KMS-11 (cell line): ENCODE data around the gene MYOZ3.

Experiments used
- H2AFZ ChIP-seq: fragments of 200-600 bp; sonication (generic); 2 replicates; pipeline ENCODE4 v1.6.1; 2016; ENCODE audit warnings: antibody characterized with exemption, mixed run types, low read depth
- H3K27ac ChIP-seq: fragments of 200-600 bp; sonication (generic); 2 replicates; pipeline ENCODE4 v1.6.1; 2016; ENCODE audit warnings: mild to moderate bottlenecking, mixed run types
- H3K27me3 ChIP-seq: fragments of 200-600 bp; sonication (generic); 2 replicates; pipeline ENCODE4 v1.6.1; 2017; ENCODE audit warnings: mild to moderate bottlenecking, low read depth, mixed run types, moderate library complexity; ENCODE audit not compliant: insufficient read depth
- H3K36me3 ChIP-seq: fragments of 200-600 bp; sonication (generic); 2 replicates; pipeline ENCODE4 v1.6.1; 2017; ENCODE audit warnings: mild to moderate bottlenecking, mixed run types; ENCODE audit not compliant: insufficient read depth
- H3K4me1 ChIP-seq: fragments of 200-600 bp; sonication (generic); 2 replicates; pipeline ENCODE4 v1.6.1; 2016; ENCODE audit warnings: mild to moderate bottlenecking, low read depth, mixed run types; ENCODE audit not compliant: poor library complexity, severe bottlenecking
- H3K4me2 ChIP-seq: fragments of 200-600 bp; sonication (generic); 2 replicates; pipeline ENCODE4 v1.7.0; 2016; ENCODE audit warnings: mild to moderate bottlenecking, mixed run types
- H3K4me3 ChIP-seq: fragments of 200-600 bp; sonication (generic); IDR thresholded peaks from 2 replicates; pipeline ENCODE4 v1.6.1; 2017; ENCODE audit warnings: low read depth, low read length, mixed read lengths; ENCODE audit not compliant: insufficient read depth
- H3K79me2 ChIP-seq: fragments of 200-600 bp; sonication (generic); 2 replicates; pipeline ENCODE4 v1.6.1; 2016; ENCODE audit warnings: low read depth, mixed run types; ENCODE audit not compliant: insufficient read depth
- H3K9ac ChIP-seq: fragments of 200-600 bp; sonication (generic); 2 replicates; pipeline ENCODE4 v1.6.1; 2016; ENCODE audit warnings: mild to moderate bottlenecking, mixed run types
- H4K20me1 ChIP-seq: fragments of 200-600 bp; sonication (generic); 2 replicates; pipeline ENCODE4 v1.6.1; 2016; ENCODE audit warnings: mild to moderate bottlenecking, mixed run types; ENCODE audit not compliant: insufficient read depth
- TF ChIP-seq, protein P1 (sequence below): fragments of 200-600 bp; sonication (generic); conservative IDR thresholded peaks from 2 replicates; pipeline ENCODE4 v1.6.1; 2017; ENCODE audit warnings: low read depth, mild to moderate bottlenecking, antibody characterized with exemption, low read length, moderate library complexity, mixed read lengths

MYOZ3 gene

DNA sequence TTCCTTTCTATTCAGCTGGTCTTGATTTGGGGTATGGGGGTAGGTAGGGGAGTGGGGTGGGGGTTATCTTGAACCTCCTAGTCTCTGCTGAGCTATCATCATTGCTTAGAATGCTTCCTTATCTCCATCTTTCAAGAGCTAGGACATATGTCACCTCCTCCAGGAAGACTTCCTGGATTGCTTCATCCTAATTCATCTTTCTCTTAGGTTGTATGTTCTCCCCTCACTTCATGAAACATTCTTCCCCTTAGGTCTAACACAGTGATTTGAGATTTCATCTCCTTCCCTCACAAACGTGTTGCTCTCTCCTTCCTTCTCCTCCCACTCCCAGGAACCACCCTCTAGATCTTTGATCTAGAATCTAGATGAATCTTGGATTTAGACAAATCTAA, 23.0 kb upstream of the MYOZ3 start:
- Histone ChIP-seq H3K9ac (no peak overlapping the region), H3K27me3 (no peaks in the 10 kb centered on the region), H3K27ac (no peak overlapping the region), H3K36me3 (no peaks in the 10 kb centered on the region), H3K4me1 (no peaks in the 10 kb centered on the region), H3K4me2 (no peak overlapping the region), H3K79me2 (no peaks in the 10 kb centered on the region), H2AFZ (no peak overlapping the region), H4K20me1 (no peaks in the 10 kb centered on the region), H3K4me3 (no peak overlapping the region)
- TF ChIP-seq, protein P1, sequence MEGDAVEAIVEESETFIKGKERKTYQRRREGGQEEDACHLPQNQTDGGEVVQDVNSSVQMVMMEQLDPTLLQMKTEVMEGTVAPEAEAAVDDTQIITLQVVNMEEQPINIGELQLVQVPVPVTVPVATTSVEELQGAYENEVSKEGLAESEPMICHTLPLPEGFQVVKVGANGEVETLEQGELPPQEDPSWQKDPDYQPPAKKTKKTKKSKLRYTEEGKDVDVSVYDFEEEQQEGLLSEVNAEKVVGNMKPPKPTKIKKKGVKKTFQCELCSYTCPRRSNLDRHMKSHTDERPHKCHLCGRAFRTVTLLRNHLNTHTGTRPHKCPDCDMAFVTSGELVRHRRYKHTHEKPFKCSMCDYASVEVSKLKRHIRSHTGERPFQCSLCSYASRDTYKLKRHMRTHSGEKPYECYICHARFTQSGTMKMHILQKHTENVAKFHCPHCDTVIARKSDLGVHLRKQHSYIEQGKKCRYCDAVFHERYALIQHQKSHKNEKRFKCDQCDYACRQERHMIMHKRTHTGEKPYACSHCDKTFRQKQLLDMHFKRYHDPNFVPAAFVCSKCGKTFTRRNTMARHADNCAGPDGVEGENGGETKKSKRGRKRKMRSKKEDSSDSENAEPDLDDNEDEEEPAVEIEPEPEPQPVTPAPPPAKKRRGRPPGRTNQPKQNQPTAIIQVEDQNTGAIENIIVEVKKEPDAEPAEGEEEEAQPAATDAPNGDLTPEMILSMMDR, result no peak

DNA sequence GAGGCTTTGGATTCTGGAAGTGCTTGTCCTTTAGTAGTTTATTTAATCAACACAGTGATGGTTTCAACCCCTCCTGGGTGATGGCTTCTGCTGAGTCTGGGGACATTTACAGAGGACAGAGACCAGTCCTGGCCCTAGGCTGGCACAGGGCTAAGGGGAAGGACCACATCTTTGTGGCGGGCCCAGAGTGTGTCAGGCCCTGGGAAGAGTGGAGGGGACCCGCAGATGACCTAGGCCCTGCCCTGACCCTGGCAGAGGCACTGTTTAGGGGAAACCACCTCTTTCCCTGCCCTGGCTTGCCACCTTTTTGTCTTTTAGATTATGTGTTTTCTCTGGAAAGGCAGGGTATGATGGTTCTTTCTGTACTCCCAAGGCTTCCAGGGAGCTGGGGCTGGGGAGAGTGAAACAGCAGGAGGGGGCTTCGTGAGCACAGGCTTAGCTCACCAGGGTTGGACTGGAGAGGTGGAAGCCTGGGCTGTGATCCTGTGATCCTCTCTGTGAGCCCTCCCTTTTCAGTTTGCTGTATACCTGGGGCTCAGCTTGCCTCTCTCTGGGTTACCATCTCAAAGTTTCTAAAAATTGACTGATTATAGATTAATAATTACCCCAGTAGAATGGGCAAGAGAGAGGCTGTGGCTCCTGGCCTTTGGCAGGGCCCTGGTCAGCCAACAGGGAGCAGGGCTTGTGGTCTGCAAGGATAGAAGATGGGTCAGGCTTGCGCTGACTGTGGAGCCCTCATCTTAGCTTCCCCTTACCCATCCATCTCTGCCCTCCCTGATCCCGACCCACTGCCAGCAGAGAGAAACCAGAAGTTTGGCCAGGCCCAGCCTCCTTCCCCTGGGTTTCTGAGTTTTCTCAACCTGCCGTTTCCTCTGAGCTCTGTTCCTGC, 22.3 kb upstream of the MYOZ3 start:
- no peaks in the 10 kb centered on the region for H4K20me1 ChIP-seq
- H3K4me2 ChIP-seq, result no peak overlapping the region
- no peaks in the 10 kb centered on the region for H3K4me1 ChIP-seq
- no peak overlapping the region for H2AFZ ChIP-seq
- TF ChIP-seq, protein P1, result no peak
- H3K36me3 ChIP-seq, result no peaks in the 10 kb centered on the region
- H3K27ac ChIP-seq, result no peak overlapping the region
- H3K27me3 ChIP-seq, result no peaks in the 10 kb centered on the region
- H3K79me2 ChIP-seq, result no peaks in the 10 kb centered on the region
- no peak overlapping the region for H3K9ac ChIP-seq
- no peak overlapping the region for H3K4me3 ChIP-seq

DNA sequence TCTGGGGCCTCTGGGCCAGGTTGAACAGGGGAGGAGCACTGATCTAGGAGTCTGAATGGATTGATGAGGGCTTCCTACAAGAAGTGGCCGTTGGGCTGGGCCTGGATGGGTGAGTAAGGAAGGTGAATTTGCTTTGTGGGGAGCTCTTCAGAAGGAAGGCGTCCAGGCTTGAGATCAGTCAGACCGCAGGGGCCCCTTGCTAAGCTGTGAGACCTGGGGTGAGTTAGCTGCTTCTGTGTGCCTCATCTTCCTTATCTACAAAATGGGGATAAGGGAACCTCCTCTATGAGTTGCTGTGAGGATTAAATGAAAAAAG, 21.7 kb upstream of the MYOZ3 start:
- Histone ChIP-seq H3K27ac (no peak overlapping the region), H3K4me1 (no peaks in the 10 kb centered on the region), H3K27me3 (no peaks in the 10 kb centered on the region), H4K20me1 (no peaks in the 10 kb centered on the region), H3K79me2 (no peaks in the 10 kb centered on the region), H3K9ac (no peak overlapping the region), H3K4me3 (no peak overlapping the region), H2AFZ (no peak overlapping the region), H3K36me3 (no peaks in the 10 kb centered on the region), H3K4me2 (no peak overlapping the region)
- TF ChIP-seq, protein P1, result no peak

DNA sequence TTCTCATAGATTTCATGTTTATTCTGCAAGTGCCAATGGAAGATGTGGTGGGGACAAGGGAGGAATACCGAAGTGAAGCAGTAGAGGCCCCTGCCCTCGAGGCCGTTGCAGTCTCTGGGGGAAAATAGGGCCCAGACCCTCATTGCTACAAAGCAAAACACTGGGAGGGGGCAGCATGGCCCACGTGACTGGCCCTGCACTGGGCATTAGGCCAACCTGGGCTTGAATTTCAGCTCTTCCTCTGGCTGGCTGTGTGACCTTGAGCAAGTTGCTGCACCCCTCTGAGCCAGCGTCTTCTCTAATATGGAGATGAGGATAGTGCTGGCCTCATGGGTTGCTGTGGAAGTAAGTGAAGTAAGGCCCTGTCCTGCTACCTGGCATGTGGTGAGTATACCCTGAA, 21.3 kb upstream of the MYOZ3 start:
- TF ChIP-seq, protein P1, result no peak
- Histone ChIP-seq H3K4me2 (no peak overlapping the region), H3K79me2 (no peaks in the 10 kb centered on the region), H3K4me3 (no peak overlapping the region), H3K9ac (no peak overlapping the region), H3K27me3 (no peaks in the 10 kb centered on the region), H3K36me3 (no peaks in the 10 kb centered on the region), H3K27ac (no peak overlapping the region), H3K4me1 (no peaks in the 10 kb centered on the region), H2AFZ (no peak overlapping the region), H4K20me1 (no peaks in the 10 kb centered on the region)
